Measurements from ENCODE around the gene PCK1. TPM values are rescaled to one million over a fixed set of nuclear protein-coding genes. Genes with fewer than 3 reads are reported as not detected.
A peak's percentile ranks its signal among the peaks of the same experiment; 100 is the strongest.
"Not testable (repeated sequence)": the region's sequence is repeated elsewhere in the genome, so short reads cannot be mapped to it uniquely, and the experiment has no call there.

PCK1 gene
- 8.4 TPM for total RNA-seq

DNA sequence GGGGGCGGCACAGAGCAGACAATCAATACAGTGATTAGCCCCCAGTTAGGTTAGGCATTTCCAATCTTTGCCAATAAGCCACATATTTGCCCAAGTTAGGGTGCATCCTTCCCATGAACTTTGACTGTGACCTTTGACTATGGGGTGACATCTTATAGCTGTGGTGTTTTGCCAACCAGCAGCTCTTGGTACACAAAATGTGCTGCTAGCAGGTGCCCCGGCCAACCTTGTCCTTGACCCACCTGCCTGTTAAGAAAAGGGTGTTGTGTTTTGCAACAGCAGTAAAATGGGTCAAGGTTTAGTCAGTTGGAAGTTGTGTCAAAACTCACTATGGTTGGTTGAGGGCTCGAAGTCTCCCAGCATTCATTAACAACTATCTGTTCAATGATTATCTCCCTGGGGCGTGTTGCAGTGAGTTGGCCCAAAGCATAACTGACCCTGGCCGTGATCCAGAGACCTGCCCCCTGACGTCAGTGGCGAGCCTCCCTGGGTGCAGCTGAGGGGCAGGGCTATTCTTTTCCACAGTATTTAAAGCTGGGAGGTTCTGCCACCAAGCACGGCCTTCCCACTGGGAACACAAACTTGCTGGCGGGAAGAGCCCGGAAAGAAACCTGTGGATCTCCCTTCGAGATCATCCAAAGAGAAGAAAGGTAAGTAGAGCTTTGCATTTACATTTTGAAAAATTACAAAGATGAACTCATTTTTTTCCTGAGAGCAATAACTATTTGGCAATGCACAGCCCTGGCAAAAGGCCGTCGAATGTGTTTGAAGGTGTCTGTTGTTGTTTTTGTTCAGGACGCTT lies at the start of gene PCK1:
Gene PCK1, plus strand, starts transcription at position 557 of the 802 bp plus-strand sequence. CDS start 302 bp downstream, outside the sequence.
- H3K9me3 ChIP-seq (ENCODE audit: control insufficient read depth in 3 of 3, low read length in 3 of 3): no peaks in the 10 kb centered on the region
- no peaks in the 10 kb centered on the region for H3K4me1 ChIP-seq (ENCODE audit: control insufficient read depth in 3 of 3, insufficient read depth in 3 of 3, low read length in 3 of 3)
- H3K36me3 ChIP-seq (ENCODE audit: control insufficient read depth in 3 of 3, insufficient read depth in 3 of 3, low read length in 3 of 3): no peaks in the 10 kb centered on the region
- H3K27me3 ChIP-seq (ENCODE audit: control insufficient read depth in 3 of 3, insufficient read depth in 3 of 3, low read length in 3 of 3): peaks cover 21 to 56% (median 32%) of the 10 kb centered on the region in 3 donors
- H3K27ac ChIP-seq (ENCODE audit: low read depth, low read length): no peak within 1 kb of the TSS
- H3K4me3 ChIP-seq (ENCODE audit: low read length in 3 of 3): no peak within 1 kb of the TSS
- H3K9ac ChIP-seq (ENCODE audit: low read depth in 1 of 3, low read length in 3 of 3): no peak within 1 kb of the TSS

DNA sequence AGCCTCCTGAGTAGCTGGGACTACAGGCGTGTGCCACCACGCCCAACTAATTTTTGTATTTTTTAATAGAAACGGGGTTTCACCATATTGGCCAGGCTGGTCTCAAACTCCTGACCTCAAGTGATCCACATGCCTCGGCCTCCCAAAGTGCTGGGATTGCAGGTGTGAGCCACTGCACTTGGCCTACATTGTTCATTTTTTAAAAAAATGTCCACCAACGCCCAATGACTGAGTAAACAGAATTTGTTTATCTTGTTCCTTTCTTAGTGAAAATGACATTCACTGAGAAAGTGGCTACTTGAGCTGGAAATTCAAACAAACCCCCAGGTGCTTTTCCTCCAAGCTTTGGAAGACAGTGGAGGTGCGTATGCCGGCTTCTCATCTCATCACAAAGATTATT lies 49.2 kb upstream of the PCK1 start:
- H3K36me3 ChIP-seq (ENCODE audit: control insufficient read depth in 3 of 3, insufficient read depth in 3 of 3, low read length in 3 of 3); H3K4me3 ChIP-seq (ENCODE audit: low read length in 3 of 3); H3K27me3 ChIP-seq (ENCODE audit: control insufficient read depth in 3 of 3, insufficient read depth in 3 of 3, low read length in 3 of 3): not testable (repeated sequence)

DNA sequence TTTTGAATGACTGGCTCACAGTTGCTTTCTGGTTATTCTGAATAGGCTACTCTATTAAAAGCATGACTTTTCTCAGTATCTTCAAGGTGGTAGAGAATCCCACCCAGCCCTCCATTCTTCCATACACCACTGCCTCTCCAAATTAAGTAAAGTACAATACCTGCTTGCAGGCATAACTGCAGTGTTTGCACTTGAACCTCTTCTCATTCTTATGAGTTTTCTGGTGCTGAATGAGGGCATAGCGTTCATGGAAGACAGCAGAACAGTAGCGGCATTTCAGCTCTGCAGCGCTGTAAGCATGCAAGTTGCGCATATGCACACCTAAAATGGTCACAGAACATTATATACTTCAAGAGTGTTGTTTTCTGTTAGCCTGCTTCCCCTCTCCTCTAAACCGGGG lies 48.5 kb upstream of the PCK1 start:
- Histone ChIP-seq H3K9me3 (ENCODE audit: control insufficient read depth in 3 of 3, low read length in 3 of 3) (no peaks in the 10 kb centered on the region), H3K27me3 (ENCODE audit: control insufficient read depth in 3 of 3, insufficient read depth in 3 of 3, low read length in 3 of 3) (peaks cover 0 to 4% (median 2%) of the 10 kb centered on the region in 3 donors), H3K4me3 (ENCODE audit: low read length in 3 of 3) (no peak overlapping the region), H3K9ac (ENCODE audit: low read depth in 1 of 3, low read length in 3 of 3) (no peak overlapping the region), H3K27ac (ENCODE audit: low read depth, low read length) (no peak overlapping the region), H3K4me1 (ENCODE audit: control insufficient read depth in 3 of 3, insufficient read depth in 3 of 3, low read length in 3 of 3) (peaks cover 2 to 4% (median 3%) of the 10 kb centered on the region in 3 donors), H3K36me3 (ENCODE audit: control insufficient read depth in 3 of 3, insufficient read depth in 3 of 3, low read length in 3 of 3) (no peaks in the 10 kb centered on the region)

More for the DNA sequence above, 49.2 kb upstream of the PCK1 start:
- H3K9ac ChIP-seq (ENCODE audit: low read depth in 1 of 3, low read length in 3 of 3); H3K27ac ChIP-seq (ENCODE audit: low read depth, low read length); H3K9me3 ChIP-seq (ENCODE audit: control insufficient read depth in 3 of 3, low read length in 3 of 3); H3K4me1 ChIP-seq (ENCODE audit: control insufficient read depth in 3 of 3, insufficient read depth in 3 of 3, low read length in 3 of 3): not testable (repeated sequence)

DNA sequence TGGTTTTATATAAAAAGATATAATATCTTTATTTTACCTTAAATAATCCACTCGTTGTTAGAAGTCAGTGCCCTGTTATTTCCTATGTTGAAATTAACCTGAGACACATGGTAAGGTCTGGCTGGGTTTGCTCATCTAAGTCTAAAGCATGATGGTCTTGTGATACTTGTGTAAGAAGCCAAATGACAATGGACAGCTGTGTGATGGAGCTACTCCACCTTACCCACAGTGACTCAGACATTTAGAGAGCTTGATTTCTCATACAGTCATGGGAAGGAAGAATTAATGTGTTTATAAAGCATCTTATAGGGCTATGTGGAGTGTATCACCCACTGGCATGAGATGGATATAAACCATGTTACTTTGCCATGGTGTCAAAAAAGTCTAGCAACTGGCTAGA lies 47.7 kb upstream of the PCK1 start:
- Histone ChIP-seq H3K27me3 (ENCODE audit: control insufficient read depth in 3 of 3, insufficient read depth in 3 of 3, low read length in 3 of 3) (peaks cover 0 to 4% (median 2%) of the 10 kb centered on the region in 3 donors), H3K4me3 (ENCODE audit: low read length in 3 of 3) (no peak overlapping the region), H3K9ac (ENCODE audit: low read depth in 1 of 3, low read length in 3 of 3) (no peak overlapping the region), H3K4me1 (ENCODE audit: control insufficient read depth in 3 of 3, insufficient read depth in 3 of 3, low read length in 3 of 3) (peaks cover 2 to 4% (median 3%) of the 10 kb centered on the region in 3 donors), H3K9me3 (ENCODE audit: control insufficient read depth in 3 of 3, low read length in 3 of 3) (no peaks in the 10 kb centered on the region), H3K36me3 (ENCODE audit: control insufficient read depth in 3 of 3, insufficient read depth in 3 of 3, low read length in 3 of 3) (no peaks in the 10 kb centered on the region), H3K27ac (ENCODE audit: low read depth, low read length) (no peak overlapping the region)

DNA sequence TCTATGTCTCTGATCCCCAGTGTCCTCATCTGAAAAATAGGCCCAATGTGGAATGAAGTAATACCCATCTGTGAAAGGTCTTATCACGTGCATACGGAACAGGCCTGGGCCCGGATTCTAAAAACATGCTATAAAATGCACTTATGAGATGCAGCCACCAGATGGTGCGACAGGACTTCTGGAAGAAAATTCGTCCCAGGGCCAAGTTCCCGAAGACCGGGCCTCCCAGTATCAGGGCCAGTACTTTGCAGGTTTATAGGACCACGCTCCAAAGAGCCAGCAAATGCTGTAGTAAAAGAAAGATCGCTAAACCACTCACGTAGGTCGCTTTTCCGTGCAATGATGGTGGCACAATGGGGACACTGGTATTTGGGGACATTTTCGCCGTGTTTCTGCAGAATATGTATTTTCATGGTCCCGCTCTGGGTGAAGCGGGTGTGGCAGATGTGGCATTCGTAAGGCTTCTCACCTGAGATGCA lies 46.6 kb upstream of the PCK1 start:
- H3K36me3 ChIP-seq (ENCODE audit: control insufficient read depth in 3 of 3, insufficient read depth in 3 of 3, low read length in 3 of 3): no peaks in the 10 kb centered on the region
- H3K27ac ChIP-seq (ENCODE audit: low read depth, low read length): no peak overlapping the region
- H3K9me3 ChIP-seq (ENCODE audit: control insufficient read depth in 3 of 3, low read length in 3 of 3): no peaks in the 10 kb centered on the region
- peaks cover 0 to 4% (median 0%) of the 10 kb centered on the region in 3 donors for H3K27me3 ChIP-seq (ENCODE audit: control insufficient read depth in 3 of 3, insufficient read depth in 3 of 3, low read length in 3 of 3)
- peak overlapping the region in 2 of 3 donors; percentile 10 to 45 for H3K9ac ChIP-seq (ENCODE audit: low read depth in 1 of 3, low read length in 3 of 3)
- no peak overlapping the region for H3K4me3 ChIP-seq (ENCODE audit: low read length in 3 of 3)
- peaks cover 2 to 4% (median 3%) of the 10 kb centered on the region in 3 donors for H3K4me1 ChIP-seq (ENCODE audit: control insufficient read depth in 3 of 3, insufficient read depth in 3 of 3, low read length in 3 of 3)

DNA sequence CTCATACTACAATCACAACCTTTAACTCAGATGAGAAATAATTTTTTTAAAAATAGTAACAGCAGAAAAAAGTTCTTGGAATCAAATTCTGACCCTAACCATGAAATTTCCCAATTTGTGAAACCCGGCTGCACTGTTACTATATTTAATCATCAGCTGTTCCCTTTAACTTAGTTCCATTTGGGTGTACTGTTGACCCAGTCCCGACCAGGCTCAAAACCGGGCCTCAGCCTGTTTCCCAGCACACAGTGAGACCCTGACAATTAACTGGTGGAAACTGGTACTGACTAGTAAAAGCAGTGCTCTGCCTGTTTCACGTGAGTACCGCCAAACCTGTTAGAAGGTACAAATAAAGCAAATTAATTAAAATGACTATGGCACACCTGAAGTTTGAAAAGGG lies 43.0 kb upstream of the PCK1 start:
- no peaks in the 10 kb centered on the region for H3K9me3 ChIP-seq (ENCODE audit: control insufficient read depth in 3 of 3, low read length in 3 of 3)
- no peak overlapping the region for H3K4me3 ChIP-seq (ENCODE audit: low read length in 3 of 3)
- peaks cover 0 to 4% (median 2%) of the 10 kb centered on the region in 3 donors for H3K27me3 ChIP-seq (ENCODE audit: control insufficient read depth in 3 of 3, insufficient read depth in 3 of 3, low read length in 3 of 3)
- H3K4me1 ChIP-seq (ENCODE audit: control insufficient read depth in 3 of 3, insufficient read depth in 3 of 3, low read length in 3 of 3): peaks cover 2 to 4% (median 3%) of the 10 kb centered on the region in 3 donors
- no peak overlapping the region for H3K9ac ChIP-seq (ENCODE audit: low read depth in 1 of 3, low read length in 3 of 3)
- H3K36me3 ChIP-seq (ENCODE audit: control insufficient read depth in 3 of 3, insufficient read depth in 3 of 3, low read length in 3 of 3): no peaks in the 10 kb centered on the region
- H3K27ac ChIP-seq (ENCODE audit: low read depth, low read length): no peak overlapping the region

DNA sequence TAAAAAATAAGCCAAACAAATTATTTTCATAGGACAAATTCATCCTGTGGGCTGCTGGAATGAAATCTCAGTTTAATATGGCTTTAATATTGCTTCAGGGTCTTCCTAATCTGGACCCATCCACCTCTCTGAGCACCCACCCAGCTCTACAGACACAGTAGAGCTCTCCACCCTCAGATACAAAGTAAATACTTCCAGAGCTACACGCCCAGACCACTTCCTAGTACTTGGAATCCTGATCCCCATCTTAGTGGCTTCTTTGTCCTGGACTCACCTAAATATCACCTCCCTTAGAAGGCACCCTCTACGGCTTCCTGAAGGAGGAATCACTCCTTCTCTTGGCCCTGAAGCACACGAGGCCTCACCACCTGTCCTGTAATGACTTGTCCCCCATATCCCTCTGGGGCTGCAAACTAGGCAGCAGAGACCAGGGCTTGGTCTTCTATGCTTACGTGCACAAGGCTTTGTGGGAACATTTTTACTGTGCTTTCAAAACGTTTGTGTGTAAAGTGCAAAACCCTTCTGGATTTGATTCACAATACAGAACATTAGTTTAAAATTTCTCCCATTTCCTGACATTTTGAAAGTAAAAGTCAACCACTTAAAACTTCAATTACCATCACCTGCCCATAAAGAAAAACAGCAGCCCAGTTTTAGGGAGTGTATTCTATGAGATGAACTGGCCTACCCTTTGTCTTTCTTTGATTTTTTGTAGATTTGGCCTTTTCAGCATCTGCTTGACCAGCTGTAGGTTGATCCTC lies 38.4 kb upstream of the PCK1 start:
- Histone ChIP-seq H3K27me3 (ENCODE audit: control insufficient read depth in 3 of 3, insufficient read depth in 3 of 3, low read length in 3 of 3) (peaks cover 0 to 2% (median 0%) of the 10 kb centered on the region in 3 donors), H3K4me3 (ENCODE audit: low read length in 3 of 3) (no peak overlapping the region), H3K9me3 (ENCODE audit: control insufficient read depth in 3 of 3, low read length in 3 of 3) (no peaks in the 10 kb centered on the region), H3K9ac (ENCODE audit: low read depth in 1 of 3, low read length in 3 of 3) (no peak overlapping the region), H3K36me3 (ENCODE audit: control insufficient read depth in 3 of 3, insufficient read depth in 3 of 3, low read length in 3 of 3) (no peaks in the 10 kb centered on the region), H3K27ac (ENCODE audit: low read depth, low read length) (no peak overlapping the region), H3K4me1 (ENCODE audit: control insufficient read depth in 3 of 3, insufficient read depth in 3 of 3, low read length in 3 of 3) (no peaks in the 10 kb centered on the region)

DNA sequence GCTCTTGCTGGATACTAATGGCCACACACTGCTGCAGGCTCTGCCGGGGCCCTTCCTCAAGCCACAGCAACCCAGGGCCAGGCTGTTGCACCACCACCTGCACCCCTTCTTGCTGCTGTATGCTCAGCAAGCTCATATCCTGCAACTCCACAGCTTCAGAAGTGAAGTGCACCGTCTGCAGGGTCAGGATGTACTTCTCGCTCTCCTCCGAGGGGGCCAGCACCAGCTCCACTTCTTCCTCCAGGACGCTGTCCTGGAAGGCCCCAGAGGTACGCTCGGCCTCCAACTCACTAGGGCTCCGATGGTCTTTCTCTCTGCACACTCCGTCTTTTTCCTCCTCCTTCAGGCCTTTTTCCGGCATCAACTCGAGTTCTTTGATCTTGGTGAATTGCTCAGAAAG lies 37.1 kb upstream of the PCK1 start:
- no peaks in the 10 kb centered on the region for H3K4me1 ChIP-seq (ENCODE audit: control insufficient read depth in 3 of 3, insufficient read depth in 3 of 3, low read length in 3 of 3)
- no peaks in the 10 kb centered on the region for H3K9me3 ChIP-seq (ENCODE audit: control insufficient read depth in 3 of 3, low read length in 3 of 3)
- no peak overlapping the region for H3K4me3 ChIP-seq (ENCODE audit: low read length in 3 of 3)
- no peaks in the 10 kb centered on the region for H3K36me3 ChIP-seq (ENCODE audit: control insufficient read depth in 3 of 3, insufficient read depth in 3 of 3, low read length in 3 of 3)
- no peak overlapping the region for H3K27ac ChIP-seq (ENCODE audit: low read depth, low read length)
- H3K27me3 ChIP-seq (ENCODE audit: control insufficient read depth in 3 of 3, insufficient read depth in 3 of 3, low read length in 3 of 3): peaks cover 0 to 2% (median 0%) of the 10 kb centered on the region in 3 donors
- no peak overlapping the region for H3K9ac ChIP-seq (ENCODE audit: low read depth in 1 of 3, low read length in 3 of 3)

DNA sequence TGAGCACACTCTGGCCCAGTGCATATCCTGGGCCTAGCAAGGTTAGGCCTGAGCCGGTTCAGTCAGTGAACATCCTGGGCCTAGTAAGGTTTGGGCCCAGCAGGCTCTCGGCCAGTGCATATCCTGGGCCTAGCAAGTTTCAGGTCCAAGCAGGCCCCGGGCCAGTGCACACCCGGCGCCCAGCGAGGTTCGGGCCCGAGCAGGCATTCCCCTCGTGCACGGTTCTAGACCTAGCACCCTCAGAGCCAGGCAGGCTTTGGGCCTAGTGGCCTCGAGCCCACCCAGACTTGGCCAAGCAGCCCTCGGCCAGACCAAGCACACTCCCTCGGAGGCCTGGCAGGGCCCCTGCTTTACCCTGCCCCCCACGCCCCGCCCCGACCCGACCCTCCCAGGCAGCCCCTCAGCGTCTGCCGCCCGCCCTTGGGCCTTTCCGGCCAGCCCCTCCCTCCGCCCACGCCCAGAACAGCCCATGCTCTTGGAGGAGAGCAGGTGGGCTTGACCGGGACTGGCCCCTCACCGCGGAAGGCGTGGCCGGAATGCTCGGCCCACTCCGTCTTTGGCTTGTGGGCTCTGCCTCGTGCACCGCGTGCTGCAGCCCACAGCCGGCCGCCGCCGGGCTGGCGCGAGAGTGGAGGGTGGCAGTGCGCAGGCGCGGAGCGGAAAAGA lies 36.3 kb upstream of the PCK1 start, which contains the start of gene CTCFL:
Gene CTCFL, minus strand, starts transcription at position 630 of the 666 bp plus-strand sequence. CDS start 935 bp downstream, outside the sequence.
- Histone ChIP-seq H3K9ac (ENCODE audit: low read depth in 1 of 3, low read length in 3 of 3) (no peak within 1 kb of the TSS), H3K36me3 (ENCODE audit: control insufficient read depth in 3 of 3, insufficient read depth in 3 of 3, low read length in 3 of 3) (no peaks in the 10 kb centered on the region), H3K4me3 (ENCODE audit: low read length in 3 of 3) (no peak within 1 kb of the TSS), H3K9me3 (ENCODE audit: control insufficient read depth in 3 of 3, low read length in 3 of 3) (no peaks in the 10 kb centered on the region), H3K4me1 (ENCODE audit: control insufficient read depth in 3 of 3, insufficient read depth in 3 of 3, low read length in 3 of 3) (no peaks in the 10 kb centered on the region), H3K27me3 (ENCODE audit: control insufficient read depth in 3 of 3, insufficient read depth in 3 of 3, low read length in 3 of 3) (peaks cover 0 to 2% (median 0%) of the 10 kb centered on the region in 3 donors), H3K27ac (ENCODE audit: low read depth, low read length) (no peak within 1 kb of the TSS)

Data from skeletal muscle tissue (tissue), 4 donors.